ENCODE measurements around the gene PRDX5. TPM values are rescaled to one million over a fixed set of nuclear protein-coding genes. Genes with fewer than 3 reads are reported as not detected.
A peak's percentile ranks its signal among the peaks of the same experiment; 100 is the strongest.

PRDX5 gene
- total and polyA plus RNA-seq, 9 of the 15 experiments (the other 6 are each of a cell fraction or from before 2014, with no cell fraction given) = 40.8 to 327 (median 204) TPM

GRCh38 chr11:64357904-64358535 lies 40.1 kb downstream of the PRDX5 start (continued):
- TF ChIP-seq ZNF699 (CRISPR knock-in tag; IDR thresholded peaks at IDR 0.05; ENCODE audit: insufficient replicate concordance) (no peak), EP300 (IDR thresholded peaks at IDR 0.05; ENCODE audit: low read length) (peak; percentile 30; the same call in 1 of the 2 replicates), LEF1 (IDR thresholded peaks at IDR 0.05) (peak; percentile 37; the same call in 1 of the 2 replicates), ZNF280A (IDR thresholded peaks at IDR 0.05; ENCODE audit: low read depth, partially characterized antibody) (no peak), SMAD3 (CRISPR knock-in tag; conservative IDR thresholded peaks at IDR 0.05) (no peak), ATF6 (CRISPR knock-in tag; IDR thresholded peaks at IDR 0.05) (no peak), TARDBP (IDR thresholded peaks at IDR 0.05) (no peak), SMAD4 (CRISPR knock-in tag; conservative IDR thresholded peaks at IDR 0.05) (peak; percentile 55; the same call in 1 of the 2 replicates), ZNF324 (CRISPR knock-in tag; IDR thresholded peaks at IDR 0.05) (no peak), CHAMP1 (IDR thresholded peaks at IDR 0.05) (no peak), KDM4B (IDR thresholded peaks at IDR 0.05; ENCODE audit: borderline replicate concordance in 2 of 2, low read depth in 1 of 2) (peak in 1 of 2 experiments; percentile 9; a peak in 1 of 4 replicates), GABPA (tag; conservative IDR thresholded peaks at IDR 0.05; ENCODE audit: low read depth) (peak; percentile 15; the same call in 1 of the 2 replicates), BHLHE40 (IDR thresholded peaks at IDR 0.05; ENCODE audit: low read length) (peak; percentile 52), ZZZ3 (IDR thresholded peaks at IDR 0.05) (no peak), PREB (CRISPR knock-in tag; IDR thresholded peaks at IDR 0.05) (no peak)
